H9 (cell line): Measurements from ENCODE around the gene ALKBH8. TPM values are rescaled to one million over a fixed set of nuclear protein-coding genes. Genes with fewer than 3 reads are reported as not detected.

Experiments used
- DNase-seq: peaks from one replicate; pipeline ENCODE4 v3.0.0-alpha.2; 2017
- H2AFZ ChIP-seq: one replicate; pipeline ENCODE4 v1.6.1; 2013; ENCODE audit warnings: mild to moderate bottlenecking, low read length, control low read depth, moderate library complexity
- H2AK5ac ChIP-seq: 2 replicates; pipeline ENCODE4 v1.6.1; 2013; ENCODE audit warnings: low read length, control low read depth, mixed read lengths; ENCODE audit not compliant: insufficient read length
- H2BK120ac ChIP-seq: one replicate; pipeline ENCODE4 v1.6.1; 2013; ENCODE audit warnings: low read depth, mild to moderate bottlenecking, low read length, control low read depth, inconsistent platforms; ENCODE audit not compliant: poor library complexity, severe bottlenecking
- H2BK12ac ChIP-seq: 2 replicates; pipeline ENCODE4 v1.6.1; 2013; ENCODE audit warnings: low read length, control low read depth, mixed read lengths, low read depth; ENCODE audit not compliant: insufficient read length
- H2BK15ac ChIP-seq: 2 replicates; pipeline ENCODE4 v1.6.1; 2013; ENCODE audit warnings: low read depth, low read length, control low read depth
- H2BK20ac ChIP-seq: one replicate; pipeline ENCODE4 v1.6.1; 2013; ENCODE audit warnings: low read depth, mild to moderate bottlenecking, low read length, control low read depth, inconsistent platforms; ENCODE audit not compliant: poor library complexity, severe bottlenecking
- H2BK5ac ChIP-seq: 2 replicates; pipeline ENCODE4 v1.6.1; 2013; ENCODE audit warnings: low read length, control low read depth, mixed read lengths; ENCODE audit not compliant: insufficient read length
- H3K14ac ChIP-seq: 2 replicates; pipeline ENCODE4 v1.6.1; 2013; ENCODE audit warnings: low read length, control low read depth; ENCODE audit not compliant: insufficient read depth
- H3K18ac ChIP-seq: 2 replicates; pipeline ENCODE4 v1.6.1; 2013; ENCODE audit warnings: low read depth, mild to moderate bottlenecking, mixed read lengths, low read length, control low read depth; ENCODE audit not compliant: insufficient read length
- H3K23ac ChIP-seq: 2 replicates; pipeline ENCODE4 v1.6.1; 2013; ENCODE audit warnings: low read length, control low read depth, mixed read lengths, low read depth; ENCODE audit not compliant: insufficient read length
- H3K23me2 ChIP-seq: 2 replicates; pipeline ENCODE4 v1.6.1; 2013; ENCODE audit warnings: low read depth, mild to moderate bottlenecking, mixed read lengths, low read length, control low read depth; ENCODE audit not compliant: insufficient read length, poor library complexity, severe bottlenecking
- H3K27ac ChIP-seq: 2 replicates; pipeline ENCODE4 v1.5.1; 2013; ENCODE audit warnings: low read length, control low read depth, mixed read lengths, low read depth; ENCODE audit not compliant: insufficient read length
- H3K27me3 ChIP-seq: 2 replicates; pipeline ENCODE4 v1.6.1; 2013; ENCODE audit warnings: low read length, control low read depth, inconsistent platforms; ENCODE audit not compliant: insufficient read depth
- H3K4ac ChIP-seq: 2 replicates; pipeline ENCODE4 v1.6.1; 2013; ENCODE audit warnings: low read depth, mild to moderate bottlenecking, control low read depth, inconsistent platforms, low read length, moderate library complexity
- H3K4me1 ChIP-seq: 2 replicates; pipeline ENCODE4 v1.6.1; 2013; ENCODE audit warnings: low read length, control low read depth, inconsistent platforms; ENCODE audit not compliant: insufficient read depth
- H3K4me2 ChIP-seq: 2 replicates; pipeline ENCODE4 v1.6.1; 2013; ENCODE audit warnings: low read length, control low read depth, mixed read lengths; ENCODE audit not compliant: insufficient read length, insufficient read depth
- H3K56ac ChIP-seq: 2 replicates; pipeline ENCODE4 v1.6.1; 2013; ENCODE audit warnings: low read depth, mild to moderate bottlenecking, mixed read lengths, low read length, control low read depth; ENCODE audit not compliant: insufficient read length
- H3K79me1 ChIP-seq: 2 replicates; pipeline ENCODE4 v1.6.1; 2013; ENCODE audit warnings: low read depth, mild to moderate bottlenecking, moderate library complexity, low read length, control low read depth, inconsistent platforms; ENCODE audit not compliant: insufficient read depth, poor library complexity, severe bottlenecking
- H3K79me2 ChIP-seq: 2 replicates; pipeline ENCODE4 v1.6.1; 2013; ENCODE audit warnings: low read length, control low read depth, inconsistent platforms; ENCODE audit not compliant: insufficient read depth
- H3K9ac ChIP-seq: 2 replicates; pipeline ENCODE4 v1.6.1; 2013; ENCODE audit warnings: low read length, control low read depth, mixed read lengths; ENCODE audit not compliant: insufficient read length; ENCODE audit errors: extremely low read depth
- H3K9me3 ChIP-seq: one replicate; pipeline ENCODE4 v1.6.1; 2013; ENCODE audit warnings: low read depth, low read length, inconsistent platforms; ENCODE audit not compliant: control insufficient read depth
- H3T11ph ChIP-seq: one replicate; pipeline ENCODE4 v1.6.1; 2013; ENCODE audit warnings: mild to moderate bottlenecking, low read length, control low read depth, inconsistent platforms
- H4K20me1 ChIP-seq: one replicate; pipeline ENCODE4 v1.6.1; 2013; ENCODE audit not compliant: control insufficient read depth, insufficient read length, insufficient read depth
- H4K5ac ChIP-seq: 2 replicates; pipeline ENCODE4 v1.6.1; 2013; ENCODE audit warnings: low read depth, mild to moderate bottlenecking, mixed read lengths, low read length, control low read depth; ENCODE audit not compliant: insufficient read length
- H4K8ac ChIP-seq: replicated peaks from 2 replicates; pipeline ENCODE4 v1.6.1; 2013; ENCODE audit warnings: low read length, control low read depth, mixed read lengths, low read depth; ENCODE audit not compliant: insufficient read length
- H4K91ac ChIP-seq: 2 replicates; pipeline ENCODE4 v1.6.1; 2013; ENCODE audit warnings: low read depth, mild to moderate bottlenecking, moderate library complexity, mixed read lengths, low read length, control low read depth; ENCODE audit not compliant: insufficient read length
- H3K27ac Mint-ChIP-seq, 3 experiments: 2 replicates in 2 of 3; 3 replicates in 1 of 3; pipeline ENCODE4 v1.8.0; 2020 to 2021; ENCODE audit warnings: mixed read lengths in 3 of 3, mild to moderate bottlenecking in 1 of 3, moderate library complexity in 1 of 3
- H3K27me3 Mint-ChIP-seq: 2 replicates; pipeline ENCODE4 v1.8.0; 2021; ENCODE audit warnings: low read depth, mild to moderate bottlenecking, moderate library complexity, mixed read lengths
- H3K36me3 Mint-ChIP-seq, 3 experiments: 2 replicates in 2 of 3; 3 replicates in 1 of 3; pipeline ENCODE4 v1.8.0; 2020 to 2021; ENCODE audit warnings: low read depth in 3 of 3, mixed read lengths in 3 of 3; ENCODE audit not compliant: insufficient read depth in 1 of 3
- H3K4me1 Mint-ChIP-seq, 2 experiments: 2 replicates each; pipeline ENCODE4 v1.8.0; 2020; ENCODE audit warnings: mixed read lengths in 2 of 2
- H3K4me3 Mint-ChIP-seq, 2 experiments: 2 replicates in 1 of 2; 3 replicates in 1 of 2; pipeline ENCODE4 v1.8.0; 2020 to 2021; ENCODE audit warnings: mild to moderate bottlenecking in 2 of 2, mixed read lengths in 2 of 2, moderate library complexity in 1 of 2
- H3K9me3 Mint-ChIP-seq, 2 experiments: 2 replicates in 1 of 2; 3 replicates in 1 of 2; pipeline ENCODE4 v1.8.0; 2020; ENCODE audit warnings: mild to moderate bottlenecking in 2 of 2, mixed read lengths in 2 of 2, moderate library complexity in 1 of 2
- WGBS: extraction: QIAGEN DNeasy Blood & Tissue Kit; methylation state at CpG from one replicate; pipeline ENCODE4 v1.1.7; 2013; ENCODE audit warnings: missing lambda C conversion rate, low lambda C conversion rate, mixed read lengths; ENCODE audit not compliant: insufficient read length; ENCODE audit errors: extremely low coverage; 5-methylcytosine and 5-hydroxymethylcytosine counted together
- long read RNA-seq: library from polyadenylated mRNA; unstranded; transcript quantifications from one replicate; pipeline ENCODE4 v2.0.0, GENCODE V29; 2020
- total RNA-seq: library from RNA; stranded (reverse); gene quantifications from 2 replicates; pipeline ENCODE4 v1.2.1, GENCODE V29; 2021
- TF ChIP-seq, protein P1 (sequence below): fragments of 200-600 bp; sonication (generic); conservative IDR thresholded peaks from 3 replicates; pipeline ENCODE4 v1.8.0; 2021; ENCODE audit warnings: antibody characterized with exemption, mild to moderate bottlenecking

Gene ALKBH8, protein sequence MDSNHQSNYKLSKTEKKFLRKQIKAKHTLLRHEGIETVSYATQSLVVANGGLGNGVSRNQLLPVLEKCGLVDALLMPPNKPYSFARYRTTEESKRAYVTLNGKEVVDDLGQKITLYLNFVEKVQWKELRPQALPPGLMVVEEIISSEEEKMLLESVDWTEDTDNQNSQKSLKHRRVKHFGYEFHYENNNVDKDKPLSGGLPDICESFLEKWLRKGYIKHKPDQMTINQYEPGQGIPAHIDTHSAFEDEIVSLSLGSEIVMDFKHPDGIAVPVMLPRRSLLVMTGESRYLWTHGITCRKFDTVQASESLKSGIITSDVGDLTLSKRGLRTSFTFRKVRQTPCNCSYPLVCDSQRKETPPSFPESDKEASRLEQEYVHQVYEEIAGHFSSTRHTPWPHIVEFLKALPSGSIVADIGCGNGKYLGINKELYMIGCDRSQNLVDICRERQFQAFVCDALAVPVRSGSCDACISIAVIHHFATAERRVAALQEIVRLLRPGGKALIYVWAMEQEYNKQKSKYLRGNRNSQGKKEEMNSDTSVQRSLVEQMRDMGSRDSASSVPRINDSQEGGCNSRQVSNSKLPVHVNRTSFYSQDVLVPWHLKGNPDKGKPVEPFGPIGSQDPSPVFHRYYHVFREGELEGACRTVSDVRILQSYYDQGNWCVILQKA
- 12.7 and 15.7 TPM in 2 replicates for total RNA-seq
- long read RNA-seq, full-length matches to known transcripts, result 62 of 101 reads
- long read RNA-seq, partial matches to known transcripts, result 10 of 101 reads
- long read RNA-seq, other reads (novel, unspliced or antisense), result 29 of 101 reads

DNA sequence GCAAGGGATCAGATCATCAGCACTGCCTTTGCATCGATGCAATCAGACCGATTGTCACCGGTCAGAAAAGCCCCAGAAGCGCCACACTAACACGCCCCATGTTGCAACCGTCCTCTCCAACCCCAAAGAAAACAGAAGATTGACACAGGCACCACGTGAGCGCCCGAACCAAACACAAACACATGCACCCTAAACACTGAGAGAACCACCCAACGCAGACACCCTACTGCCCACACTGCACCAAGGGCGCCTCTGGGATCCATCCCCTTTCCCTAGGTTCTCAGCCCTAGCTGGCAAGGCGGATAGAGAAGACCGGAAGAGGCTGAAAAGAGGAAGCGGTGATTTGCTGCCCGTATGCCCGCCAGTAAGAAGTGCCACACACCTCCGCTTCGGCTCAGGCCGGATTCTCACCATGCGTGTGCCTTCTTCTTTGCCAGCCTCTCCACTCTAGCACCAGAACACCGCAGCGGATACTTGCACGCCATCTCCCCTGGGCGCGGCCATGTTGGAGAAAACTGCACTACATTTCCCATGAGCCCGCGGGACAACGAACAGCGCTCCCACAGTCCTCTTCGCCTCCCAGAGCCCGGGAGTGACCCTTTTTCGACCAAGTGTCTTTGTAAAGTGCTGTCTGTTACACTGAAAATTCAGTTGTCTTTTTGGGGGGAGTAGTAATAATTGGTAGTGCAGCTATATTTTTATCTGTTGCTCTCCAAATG lies at the start of gene ALKBH8:
TSS of gene ALKBH8 (minus strand) at position 517 of the 719 bp plus-strand sequence. CDS start 4,842 bp downstream, outside the sequence.
- H3K23me2 ChIP-seq, result peaks cover 6% of the 10 kb centered on the region
- H3K27ac Mint-ChIP-seq, result peak within 1 kb of the TSS; percentile 54 to 99 (median 95)
- peak within 1 kb of the TSS; percentile 77 for H3K18ac ChIP-seq
- peak within 1 kb of the TSS; percentile 81 for H3K4me2 ChIP-seq
- H4K91ac ChIP-seq, result no peak within 1 kb of the TSS
- H3K79me2 ChIP-seq, result no peaks in the 10 kb centered on the region; the same call in 1 of the 2 replicates
- no peak within 1 kb of the TSS for H3K27ac ChIP-seq
- no peaks in the 10 kb centered on the region for H4K20me1 ChIP-seq
- H2BK15ac ChIP-seq, result no peak within 1 kb of the TSS
- H3K9me3 ChIP-seq, result no peaks in the 10 kb centered on the region
- no peak within 1 kb of the TSS for H3K56ac ChIP-seq
- no peak within 1 kb of the TSS for H2BK12ac ChIP-seq
- H3K4me1 Mint-ChIP-seq, result peaks cover 24 to 26% of the 10 kb centered on the region in 2 experiments
- H2AFZ ChIP-seq, result no peak within 1 kb of the TSS
- H3K9me3 Mint-ChIP-seq, result no peaks in the 10 kb centered on the region
- no CpG with 5 or more reads among the region's 32 CpGs for WGBS
- peaks cover 2% of the 10 kb centered on the region; the same call in 1 of the 2 replicates for H3K4me1 ChIP-seq
- H4K8ac ChIP-seq, result no peak within 1 kb of the TSS
- H3K4ac ChIP-seq, result no peak within 1 kb of the TSS
- H3K23ac ChIP-seq, result no peak within 1 kb of the TSS
- no peaks in the 10 kb centered on the region; the same call in 1 of the 2 replicates for H3K27me3 Mint-ChIP-seq
- no peaks in the 10 kb centered on the region for H3K79me1 ChIP-seq
- H3K27me3 ChIP-seq, result no peaks in the 10 kb centered on the region
- TF ChIP-seq, protein P1, sequence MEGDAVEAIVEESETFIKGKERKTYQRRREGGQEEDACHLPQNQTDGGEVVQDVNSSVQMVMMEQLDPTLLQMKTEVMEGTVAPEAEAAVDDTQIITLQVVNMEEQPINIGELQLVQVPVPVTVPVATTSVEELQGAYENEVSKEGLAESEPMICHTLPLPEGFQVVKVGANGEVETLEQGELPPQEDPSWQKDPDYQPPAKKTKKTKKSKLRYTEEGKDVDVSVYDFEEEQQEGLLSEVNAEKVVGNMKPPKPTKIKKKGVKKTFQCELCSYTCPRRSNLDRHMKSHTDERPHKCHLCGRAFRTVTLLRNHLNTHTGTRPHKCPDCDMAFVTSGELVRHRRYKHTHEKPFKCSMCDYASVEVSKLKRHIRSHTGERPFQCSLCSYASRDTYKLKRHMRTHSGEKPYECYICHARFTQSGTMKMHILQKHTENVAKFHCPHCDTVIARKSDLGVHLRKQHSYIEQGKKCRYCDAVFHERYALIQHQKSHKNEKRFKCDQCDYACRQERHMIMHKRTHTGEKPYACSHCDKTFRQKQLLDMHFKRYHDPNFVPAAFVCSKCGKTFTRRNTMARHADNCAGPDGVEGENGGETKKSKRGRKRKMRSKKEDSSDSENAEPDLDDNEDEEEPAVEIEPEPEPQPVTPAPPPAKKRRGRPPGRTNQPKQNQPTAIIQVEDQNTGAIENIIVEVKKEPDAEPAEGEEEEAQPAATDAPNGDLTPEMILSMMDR, result no peak
- no peak within 1 kb of the TSS for H2BK20ac ChIP-seq
- peak within 1 kb of the TSS; percentile 69 for H3K9ac ChIP-seq
- H3K4me3 Mint-ChIP-seq, result peak within 1 kb of the TSS; percentile 94 to 97
- H3K36me3 Mint-ChIP-seq, result no peaks in the 10 kb centered on the region
- no peak within 1 kb of the TSS for H2BK5ac ChIP-seq
- H2BK120ac ChIP-seq, result no peak within 1 kb of the TSS
- no peak within 1 kb of the TSS for H4K5ac ChIP-seq
- H3K14ac ChIP-seq, result peak within 1 kb of the TSS; percentile 53; the same call in 1 of the 2 replicates
- H2AK5ac ChIP-seq, result no peak within 1 kb of the TSS
- DNase-seq, result peak; percentile 74
- H3T11ph ChIP-seq, result no peak within 1 kb of the TSS
